Hematopoietic multipotent progenitor cell (in vitro differentiated cells): Measurements from ENCODE around the gene NOP9. TPM values are rescaled to one million over a fixed set of nuclear protein-coding genes. Genes with fewer than 3 reads are reported as not detected.

Experiments used
- DNase-seq, 3 donors: peaks; one replicate each; pipeline ENCODE4 v3.0.0-alpha.2; 2011 to 2015; ENCODE audit warnings: low read depth in 2 of 3, low spot score in 2 of 3
- total RNA-seq: library from RNA; depleted of rRNA; stranded (reverse); fragments of >200 nt; gene quantifications from one replicate; pipeline ENCODE4 v1.2.3, GENCODE V29; 2012

NOP9 gene
- total RNA-seq, 1 donor: 28.8 TPM

DNA sequence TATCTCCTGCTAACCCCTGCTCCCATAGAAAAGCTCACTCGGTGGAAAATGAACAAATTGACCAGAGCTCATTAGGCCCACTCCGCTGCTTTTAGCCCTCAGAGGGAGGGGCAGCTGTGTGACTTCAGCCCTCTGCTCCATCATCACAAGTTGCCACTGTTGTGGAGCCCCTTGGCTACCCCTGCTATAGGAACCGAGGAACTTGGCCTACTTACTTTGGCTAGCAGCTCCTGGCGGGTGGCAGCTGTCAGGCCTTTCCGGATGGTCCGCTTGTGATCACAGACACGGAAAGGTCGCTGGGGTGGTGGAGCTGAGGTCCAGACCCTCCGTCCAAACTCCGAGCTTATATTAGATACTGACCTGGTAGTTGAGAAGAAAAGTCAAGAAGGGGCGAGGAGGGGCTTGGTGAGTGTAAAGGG lies 7.5 kb downstream of the NOP9 start:
- DNase-seq: no peak

DNA sequence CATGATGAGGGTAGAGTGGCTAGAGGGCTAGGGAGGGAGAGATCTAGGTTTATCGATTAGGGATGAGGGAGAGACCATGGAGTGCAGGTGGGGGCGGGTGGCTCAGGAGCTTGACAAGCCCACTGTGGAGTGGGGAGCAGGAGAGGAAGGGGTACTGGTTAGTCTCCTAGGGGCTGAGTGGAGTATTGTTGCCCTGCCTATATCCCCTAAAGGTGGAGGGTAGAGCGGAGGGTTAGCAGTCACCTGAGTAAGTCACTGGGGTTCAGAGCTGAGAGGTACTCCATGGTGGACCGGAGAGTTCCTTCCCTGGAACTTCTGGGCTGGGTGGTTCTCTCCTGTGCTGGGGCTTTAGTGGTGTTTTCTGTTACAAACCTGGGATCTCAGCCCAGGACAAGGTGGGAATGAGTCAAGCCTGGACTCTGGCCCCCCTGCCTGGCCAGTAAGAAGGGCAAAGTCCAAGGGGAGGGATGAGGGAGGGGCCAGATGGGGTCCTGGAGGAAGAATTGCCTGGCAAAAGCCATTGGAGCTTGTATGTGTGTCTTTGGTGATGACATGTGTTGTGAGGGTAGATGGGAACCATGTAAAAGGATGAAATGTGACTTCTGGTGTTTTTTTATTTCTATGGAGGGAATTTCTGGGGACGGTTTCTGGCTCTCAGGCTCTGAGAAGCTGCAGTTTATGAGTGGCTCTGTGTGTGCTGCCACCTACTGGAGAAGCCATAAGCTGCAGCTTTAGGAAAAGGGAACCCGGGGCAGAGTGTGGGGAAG lies 8.1 kb downstream of the NOP9 start, which contains the start of gene CIDEB:
Gene CIDEB (minus strand): TSS at position 403 of the 767 bp plus-strand sequence. CDS start 119 bp downstream, at position 284.
- peak in 2 of 3 donors; percentile 57 to 74 for DNase-seq

DNA sequence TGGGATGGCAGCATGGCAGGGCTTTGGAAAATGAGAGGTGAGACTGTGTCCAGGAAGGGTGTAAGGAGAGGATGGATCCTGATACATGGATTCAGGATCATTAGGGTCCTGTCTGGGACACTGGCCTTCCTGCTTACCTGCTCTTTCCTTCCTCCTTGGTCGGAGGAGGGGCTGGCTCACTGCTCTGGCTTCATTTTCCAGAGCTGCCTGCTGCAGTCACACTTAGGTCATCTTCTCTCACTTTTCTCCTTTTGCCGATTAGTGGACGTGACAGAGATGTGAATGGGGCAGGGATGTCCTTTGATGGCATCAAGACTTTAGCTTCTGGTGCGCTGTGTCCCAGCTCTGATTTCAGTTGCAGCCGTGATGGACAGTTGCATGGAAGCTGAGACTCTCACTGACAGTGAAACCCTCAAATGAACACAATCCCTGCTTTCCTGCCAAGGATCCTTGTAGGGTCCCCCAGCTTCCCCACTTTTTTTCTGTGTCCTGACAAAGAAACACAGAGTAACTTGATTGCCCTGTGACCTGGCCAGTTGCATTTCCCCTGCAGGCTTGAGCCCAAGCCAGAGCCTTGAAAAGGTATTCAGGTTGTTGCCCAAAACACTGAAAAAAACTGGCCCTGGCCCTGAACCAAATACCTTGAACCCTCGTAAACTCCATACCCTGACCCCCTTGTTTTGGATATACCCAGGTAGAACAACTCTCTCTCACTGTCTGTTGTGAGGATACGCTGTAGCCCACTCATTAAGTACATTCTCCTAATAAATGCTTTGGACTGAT lies 8.9 kb downstream of the NOP9 start:
- no peak for DNase-seq

DNA sequence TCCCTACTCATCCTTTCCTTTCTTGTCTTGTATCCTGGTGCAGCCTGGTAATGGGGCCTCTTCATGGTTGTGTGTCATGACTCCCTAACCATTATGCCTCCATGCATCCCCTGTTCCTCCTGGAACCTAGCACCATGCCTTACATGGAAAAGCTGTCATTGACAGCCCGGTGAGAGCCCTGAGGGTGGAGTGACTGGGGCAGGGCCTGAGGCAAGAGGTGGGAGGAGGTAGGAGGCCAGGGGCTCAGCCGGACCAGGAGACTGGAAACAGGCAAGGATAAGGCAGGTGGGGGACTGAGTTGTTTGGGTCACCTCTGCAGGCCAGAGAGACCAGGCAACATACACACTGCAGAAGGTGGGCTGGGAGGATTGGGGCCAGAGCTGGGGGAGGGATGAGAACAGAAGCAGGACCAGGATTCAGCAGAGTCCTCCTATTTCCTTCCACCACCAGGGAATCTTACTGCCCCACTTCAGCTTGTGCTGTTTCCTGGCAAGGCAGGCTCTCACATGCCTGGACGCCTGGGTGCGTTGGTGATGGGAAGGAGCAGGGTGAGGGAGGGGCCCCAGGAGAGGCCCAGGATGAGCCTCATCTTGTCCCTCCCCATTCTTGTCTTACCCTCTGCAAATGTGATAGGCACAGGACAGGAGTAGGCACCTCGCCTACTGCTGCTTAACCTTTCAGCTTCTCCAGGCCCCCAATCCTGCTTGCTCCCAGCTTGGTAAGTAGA lies 10.1 kb downstream of the NOP9 start, which contains the start of gene LTB4R2:
Gene LTB4R2 (plus strand): TSS at position 603 of the 727 bp plus-strand sequence. CDS start 525 bp downstream, outside the sequence.
- DNase-seq: no peak

DNA sequence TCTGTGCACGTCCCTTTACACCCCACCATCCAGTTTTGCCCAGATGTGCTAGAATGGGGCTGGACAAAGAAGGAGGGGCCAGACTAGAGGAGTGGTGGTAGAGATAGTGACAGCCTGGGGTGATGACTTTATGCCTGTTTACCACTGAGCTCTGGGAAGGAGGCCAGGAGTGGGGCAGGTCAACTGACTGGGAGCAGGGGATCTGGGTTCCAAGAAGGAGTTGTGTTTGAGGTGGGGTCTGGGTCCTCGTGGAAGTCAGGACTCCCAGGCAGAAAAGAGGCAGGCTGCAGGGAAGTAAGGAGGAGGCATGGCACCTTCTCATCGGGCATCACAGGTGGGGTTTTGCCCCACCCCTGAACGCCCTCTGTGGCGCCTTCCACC lies 10.6 kb downstream of the NOP9 start:
- DNase-seq: no peak

DNA sequence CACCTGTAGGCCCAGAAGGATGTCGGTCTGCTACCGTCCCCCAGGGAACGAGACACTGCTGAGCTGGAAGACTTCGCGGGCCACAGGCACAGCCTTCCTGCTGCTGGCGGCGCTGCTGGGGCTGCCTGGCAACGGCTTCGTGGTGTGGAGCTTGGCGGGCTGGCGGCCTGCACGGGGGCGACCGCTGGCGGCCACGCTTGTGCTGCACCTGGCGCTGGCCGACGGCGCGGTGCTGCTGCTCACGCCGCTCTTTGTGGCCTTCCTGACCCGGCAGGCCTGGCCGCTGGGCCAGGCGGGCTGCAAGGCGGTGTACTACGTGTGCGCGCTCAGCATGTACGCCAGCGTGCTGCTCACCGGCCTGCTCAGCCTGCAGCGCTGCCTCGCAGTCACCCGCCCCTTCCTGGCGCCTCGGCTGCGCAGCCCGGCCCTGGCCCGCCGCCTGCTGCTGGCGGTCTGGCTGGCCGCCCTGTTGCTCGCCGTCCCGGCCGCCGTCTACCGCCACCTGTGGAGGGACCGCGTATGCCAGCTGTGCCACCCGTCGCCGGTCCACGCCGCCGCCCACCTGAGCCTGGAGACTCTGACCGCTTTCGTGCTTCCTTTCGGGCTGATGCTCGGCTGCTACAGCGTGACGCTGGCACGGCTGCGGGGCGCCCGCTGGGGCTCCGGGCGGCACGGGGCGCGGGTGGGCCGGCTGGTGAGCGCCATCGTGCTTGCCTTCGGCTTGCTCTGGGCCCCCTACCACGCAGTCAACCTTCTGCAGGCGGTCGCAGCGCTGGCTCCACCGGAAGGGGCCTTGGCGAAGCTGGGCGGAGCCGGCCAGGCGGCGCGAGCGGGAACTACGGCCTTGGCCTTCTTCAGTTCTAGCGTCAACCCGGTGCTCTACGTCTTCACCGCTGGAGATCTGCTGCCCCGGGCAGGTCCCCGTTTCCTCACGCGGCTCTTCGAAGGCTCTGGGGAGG lies 11.3 kb downstream of the NOP9 start, which contains the start of gene LTB4R:
Gene LTB4R (plus strand): TSS at position 857 of the 959 bp plus-strand sequence. CDS start 4,150 bp downstream, outside the sequence.
- peak; percentile 64 to 84 (median 82) for DNase-seq

DNA sequence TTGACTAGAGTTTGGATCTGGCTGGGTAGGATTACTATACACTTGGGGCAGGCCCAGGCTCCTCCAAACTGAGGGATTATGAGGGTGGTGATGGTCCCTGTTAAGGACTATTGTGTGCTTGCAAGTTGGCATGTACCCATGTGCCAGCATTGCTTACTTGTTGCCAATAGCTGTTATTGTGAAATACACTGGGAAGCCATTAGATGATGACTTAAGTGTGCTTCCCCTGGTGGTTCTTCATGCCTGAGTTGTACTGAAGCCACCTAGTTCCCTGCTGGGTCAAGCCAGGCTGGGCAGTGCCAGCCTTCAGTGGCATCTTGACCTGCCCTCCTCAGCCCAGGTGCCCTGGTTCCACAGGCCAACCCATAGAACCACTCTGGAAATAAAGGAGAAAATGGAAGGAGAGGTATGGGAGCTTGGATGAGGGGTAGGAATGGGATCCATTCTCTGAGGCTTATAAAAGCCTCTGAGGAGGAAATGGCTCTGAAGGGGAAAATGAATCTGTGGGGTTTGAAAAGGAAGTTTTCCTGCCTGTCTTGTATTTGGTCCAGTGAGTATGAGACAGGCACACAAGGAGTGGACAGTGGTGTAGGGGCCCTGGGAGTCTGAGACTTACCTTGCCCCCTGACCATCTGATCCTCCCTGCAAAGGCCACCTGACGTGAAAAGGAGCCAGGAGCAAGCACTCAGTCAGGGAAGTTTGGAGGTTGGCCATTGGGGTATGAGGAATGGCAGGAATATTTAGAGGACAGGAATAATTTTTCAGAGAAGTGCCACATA lies 12.4 kb downstream of the NOP9 start:
- peak in 1 of 3 donors; percentile 28 for DNase-seq

DNA sequence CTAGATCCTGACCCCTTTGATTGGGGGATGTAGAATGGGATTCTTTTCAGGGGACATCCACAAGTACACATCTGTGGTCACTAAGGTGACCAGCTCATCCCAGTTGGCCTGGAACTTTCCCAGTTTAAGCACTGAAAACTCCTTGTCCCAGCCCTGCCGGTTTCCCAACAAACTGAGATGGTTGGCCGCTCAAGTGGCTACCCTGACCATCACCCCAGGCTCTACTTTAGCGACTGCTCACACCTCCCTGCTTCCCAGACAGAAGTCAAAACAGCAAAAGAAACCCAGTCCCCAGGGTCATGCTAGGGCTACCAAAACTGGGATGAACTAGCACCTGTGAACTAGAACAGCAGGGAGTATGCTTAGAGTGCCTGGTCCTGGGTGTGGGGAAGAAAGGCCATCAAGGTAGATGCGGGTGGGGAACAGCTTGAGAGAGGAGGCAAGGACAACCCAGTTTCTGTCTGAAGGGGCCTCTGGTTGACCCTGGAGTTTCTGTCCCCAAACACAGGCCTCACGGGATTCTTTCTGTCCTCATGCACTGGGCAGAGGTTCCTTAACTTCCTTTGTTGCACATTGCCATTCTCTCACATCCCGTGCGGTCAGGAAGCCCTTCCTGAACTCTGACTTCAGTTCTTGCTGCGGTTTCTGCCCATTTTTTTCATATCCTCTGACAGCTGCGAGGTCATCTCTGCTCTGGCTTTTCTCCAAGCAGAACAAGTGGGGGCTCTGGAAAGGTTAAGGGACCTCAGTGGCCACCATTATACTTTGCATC lies 13.3 kb downstream of the NOP9 start:
- DNase-seq: peak in 2 of 3 donors; percentile 76 to 81

DNA sequence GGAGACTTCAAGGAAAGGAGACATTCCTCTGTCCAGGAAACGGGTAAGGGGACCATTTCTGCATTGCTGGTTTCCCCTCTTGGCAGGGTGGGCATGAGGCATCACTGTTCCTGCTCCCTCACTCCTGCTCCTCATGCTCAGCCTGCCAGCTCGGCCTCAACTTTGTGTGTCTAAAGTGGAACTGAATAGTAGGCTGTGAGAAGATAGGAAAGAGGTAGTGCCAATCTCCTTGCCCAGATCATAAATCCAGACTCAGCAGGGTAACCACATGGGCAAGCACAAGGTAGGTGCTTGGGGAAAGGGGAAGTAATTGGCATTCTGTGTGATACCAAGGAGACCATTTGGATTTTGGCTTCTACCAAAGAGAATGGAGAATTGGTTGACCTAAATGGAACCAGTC lies 14.3 kb downstream of the NOP9 start:
- peak in 2 of 3 donors; percentile 64 to 88 for DNase-seq

DNA sequence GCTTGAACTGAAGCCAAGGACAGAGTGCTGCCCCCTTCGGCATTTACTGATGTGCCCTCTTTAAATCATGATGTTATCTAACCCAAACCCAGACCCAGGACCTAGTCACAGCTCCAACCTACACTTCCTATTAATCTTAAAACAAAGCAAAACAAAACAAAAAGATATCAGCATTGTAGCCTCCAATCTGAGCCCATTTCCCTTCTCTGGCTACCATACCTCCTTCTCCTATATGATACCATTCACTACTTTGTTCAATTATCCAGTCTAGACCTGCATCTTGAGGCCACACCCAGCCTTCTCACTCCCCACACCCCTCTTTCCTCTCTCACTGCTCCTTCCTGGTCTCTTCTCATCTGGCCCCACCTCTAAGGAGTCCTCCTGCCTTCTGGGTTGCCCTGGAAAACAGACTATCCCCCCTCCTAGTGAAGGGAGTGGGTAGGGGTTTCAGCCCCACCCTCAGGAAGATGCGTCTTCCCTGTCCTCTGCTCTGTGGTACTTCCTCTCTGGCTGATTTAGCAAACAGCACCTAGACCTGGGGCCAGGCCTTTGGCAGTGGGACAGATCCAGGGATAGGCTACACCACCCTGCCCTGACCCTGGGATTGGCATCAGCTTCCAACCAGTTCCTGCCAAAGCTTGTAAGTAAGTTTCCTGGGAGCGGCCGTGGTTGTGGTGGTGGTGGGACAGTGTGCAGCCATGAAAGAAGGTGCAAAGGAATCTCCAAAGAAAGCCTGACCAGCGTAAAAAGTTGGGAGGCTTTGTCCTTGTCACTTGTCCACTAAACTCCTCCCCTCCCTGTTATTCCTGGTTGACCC lies 14.9 kb downstream of the NOP9 start:
- no peak for DNase-seq

DNA sequence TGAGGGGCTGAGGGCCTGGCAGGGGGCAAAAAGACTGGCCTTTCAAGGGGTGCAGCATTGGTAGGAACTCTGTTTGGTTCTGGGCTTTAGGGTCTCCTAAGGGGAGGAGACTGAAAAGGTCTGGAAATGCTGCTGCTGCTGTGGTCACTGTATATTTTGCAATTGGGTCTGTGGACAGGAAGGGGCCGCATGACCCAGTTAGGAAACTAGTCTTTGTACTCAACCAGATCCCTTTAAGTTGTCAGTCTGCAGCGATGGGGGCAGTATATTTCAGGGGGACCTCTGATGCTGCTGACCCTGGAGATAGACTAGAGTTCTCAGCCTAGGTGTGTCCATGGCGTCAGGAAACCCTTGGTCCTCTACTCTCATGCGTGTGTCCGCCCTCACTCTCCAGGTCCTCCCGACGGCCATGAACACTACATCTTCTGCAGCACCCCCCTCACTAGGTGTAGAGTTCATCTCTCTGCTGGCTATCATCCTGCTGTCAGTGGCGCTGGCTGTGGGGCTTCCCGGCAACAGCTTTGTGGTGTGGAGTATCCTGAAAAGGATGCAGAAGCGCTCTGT lies 15.7 kb downstream of the NOP9 start:
- DNase-seq: no peak

DNA sequence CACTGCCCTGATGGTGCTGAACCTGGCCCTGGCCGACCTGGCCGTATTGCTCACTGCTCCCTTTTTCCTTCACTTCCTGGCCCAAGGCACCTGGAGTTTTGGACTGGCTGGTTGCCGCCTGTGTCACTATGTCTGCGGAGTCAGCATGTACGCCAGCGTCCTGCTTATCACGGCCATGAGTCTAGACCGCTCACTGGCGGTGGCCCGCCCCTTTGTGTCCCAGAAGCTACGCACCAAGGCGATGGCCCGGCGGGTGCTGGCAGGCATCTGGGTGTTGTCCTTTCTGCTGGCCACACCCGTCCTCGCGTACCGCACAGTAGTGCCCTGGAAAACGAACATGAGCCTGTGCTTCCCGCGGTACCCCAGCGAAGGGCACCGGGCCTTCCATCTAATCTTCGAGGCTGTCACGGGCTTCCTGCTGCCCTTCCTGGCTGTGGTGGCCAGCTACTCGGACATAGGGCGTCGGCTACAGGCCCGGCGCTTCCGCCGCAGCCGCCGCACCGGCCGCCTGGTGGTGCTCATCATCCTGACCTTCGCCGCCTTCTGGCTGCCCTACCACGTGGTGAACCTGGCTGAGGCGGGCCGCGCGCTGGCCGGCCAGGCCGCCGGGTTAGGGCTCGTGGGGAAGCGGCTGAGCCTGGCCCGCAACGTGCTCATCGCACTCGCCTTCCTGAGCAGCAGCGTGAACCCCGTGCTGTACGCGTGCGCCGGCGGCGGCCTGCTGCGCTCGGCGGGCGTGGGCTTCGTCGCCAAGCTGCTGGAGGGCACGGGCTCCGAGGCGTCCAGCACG lies 16.4 kb downstream of the NOP9 start:
- no peak for DNase-seq

DNA sequence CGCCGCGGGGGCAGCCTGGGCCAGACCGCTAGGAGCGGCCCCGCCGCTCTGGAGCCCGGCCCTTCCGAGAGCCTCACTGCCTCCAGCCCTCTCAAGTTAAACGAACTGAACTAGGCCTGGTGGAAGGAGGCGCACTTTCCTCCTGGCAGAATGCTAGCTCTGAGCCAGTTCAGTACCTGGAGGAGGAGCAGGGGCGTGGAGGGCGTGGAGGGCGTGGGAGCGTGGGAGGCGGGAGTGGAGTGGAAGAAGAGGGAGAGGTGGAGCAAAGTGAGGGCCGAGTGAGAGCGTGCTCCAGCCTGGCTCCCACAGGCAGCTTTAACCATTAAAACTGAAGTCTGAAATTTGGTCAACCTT lies 16.9 kb downstream of the NOP9 start:
- DNase-seq: no peak

DNA sequence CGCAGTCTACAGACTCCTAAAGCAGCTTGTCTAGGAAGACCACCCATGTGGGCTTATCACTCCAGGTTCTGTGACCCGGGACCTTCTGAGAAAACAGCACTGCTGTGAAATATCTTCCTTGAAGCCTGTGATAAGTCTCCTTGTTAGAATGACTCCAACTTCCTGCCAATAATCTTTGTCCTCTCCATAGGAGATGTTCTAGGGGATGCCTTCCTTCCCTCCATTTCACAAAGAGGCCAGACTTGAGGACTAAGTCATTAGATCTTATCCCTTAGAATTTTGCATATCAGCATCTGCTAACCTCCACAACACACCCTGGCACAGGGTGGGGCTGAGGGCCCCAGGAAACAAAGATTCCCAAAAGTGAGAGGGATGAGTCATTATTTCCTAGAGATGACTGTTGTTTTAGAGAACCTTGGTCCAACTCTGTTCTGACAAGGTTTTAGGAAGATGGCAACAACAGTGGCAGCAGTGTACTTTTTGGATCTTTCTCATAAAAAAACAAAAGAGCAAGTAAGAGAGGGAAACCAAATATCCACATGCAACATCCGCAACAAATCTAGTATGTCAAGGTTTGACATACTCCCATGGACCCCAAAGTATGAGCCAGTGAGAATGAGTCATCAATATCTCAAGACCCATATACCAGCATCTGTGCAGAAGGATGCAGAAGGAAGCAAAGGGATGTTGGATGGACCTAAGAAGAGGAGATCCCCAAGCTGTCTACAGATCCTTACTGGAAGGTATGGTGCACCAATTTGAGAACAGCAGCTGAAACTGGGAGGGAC lies 17.7 kb downstream of the NOP9 start:
- peak in 1 of 3 donors; percentile 41 for DNase-seq

DNA sequence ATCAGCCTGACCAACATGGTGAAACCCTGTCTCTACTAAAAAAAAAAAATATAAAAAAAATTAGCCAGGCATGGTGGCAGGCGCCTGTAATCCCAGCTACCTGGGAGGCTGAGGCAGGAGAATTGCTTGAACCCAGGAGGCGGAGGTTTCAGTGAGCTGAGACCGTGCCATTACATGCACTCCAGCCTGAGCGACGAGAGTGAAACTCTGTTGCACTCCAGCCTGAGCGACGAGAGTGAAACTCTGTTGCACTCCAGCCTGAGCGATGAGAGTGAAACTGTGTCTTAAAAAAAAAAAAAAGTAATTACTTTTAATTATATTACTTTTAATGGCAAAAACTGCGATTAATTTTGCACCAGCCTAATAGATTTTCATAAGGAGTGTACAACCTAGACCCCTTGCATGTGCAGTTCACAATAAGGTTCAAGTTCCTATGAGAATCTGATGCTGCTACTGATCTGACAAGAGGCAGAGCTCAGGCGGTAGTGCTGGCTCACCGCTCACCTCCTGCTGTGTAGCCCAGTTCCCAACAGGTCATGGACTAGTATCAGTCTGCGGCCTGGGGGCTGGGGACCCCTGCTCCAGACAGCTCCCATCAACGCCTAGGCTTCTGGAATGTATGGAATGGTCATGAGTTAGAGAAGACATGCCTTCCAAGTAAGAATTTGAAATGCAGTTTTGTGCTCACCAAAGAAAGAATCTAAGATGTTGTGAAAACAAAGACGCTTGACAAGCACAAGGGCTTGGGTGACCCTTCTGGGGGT lies 21.7 kb downstream of the NOP9 start:
- DNase-seq: no peak
